ENCODE data around the gene KL. TPM values are rescaled to one million over a fixed set of nuclear protein-coding genes. Genes with fewer than 3 reads are reported as not detected.

KL gene
- total RNA-seq, 1 experiment from 2014 or later = 0.28 TPM

- ChIA-PET POLR2A (no interaction called here), CTCF (no interaction called here)
- H3K36me3 ChIP-seq (ENCODE audit: control insufficient read depth, insufficient read depth, low read length) = no peaks in the 10 kb centered on the region
- no peak overlapping the region for H3K27ac ChIP-seq (ENCODE audit: low read length)
- H3K4me1 ChIP-seq (ENCODE audit: control insufficient read depth, insufficient read depth, low read length) = no peaks in the 10 kb centered on the region; the same call in 1 of the 2 replicates
- in situ Hi-C loops (cut with HindIII; ENCODE audit: low pct_unique_long_range_greater_than_20kb, low sequenced_read_pairs) = no loop called here
- H3K4me3 ChIP-seq (ENCODE audit: low read depth in 2 of 2, low read length in 2 of 2) = no peak overlapping the region
- no peaks in the 10 kb centered on the region for H3K27me3 ChIP-seq (ENCODE audit: control insufficient read depth, insufficient read depth, low read length)
- DNase-seq (ENCODE audit: low read depth, low spot score) = no peak
- intact Hi-C loops (cut with micrococcal nuclease; ENCODE audit: unreplicated experiment) = no loop called here
- no peaks in the 10 kb centered on the region for H3K9me3 ChIP-seq (ENCODE audit: control insufficient read depth, insufficient read depth, low read depth, low read length)
- no TSS peak for BruUV-seq (replicated peaks)
- TF ChIP-seq SIN3A (IDR thresholded peaks at IDR 0.05; ENCODE audit: borderline replicate concordance, insufficient read depth, low read depth, low read length) = no peak
- TF ChIP-seq, protein P1, sequence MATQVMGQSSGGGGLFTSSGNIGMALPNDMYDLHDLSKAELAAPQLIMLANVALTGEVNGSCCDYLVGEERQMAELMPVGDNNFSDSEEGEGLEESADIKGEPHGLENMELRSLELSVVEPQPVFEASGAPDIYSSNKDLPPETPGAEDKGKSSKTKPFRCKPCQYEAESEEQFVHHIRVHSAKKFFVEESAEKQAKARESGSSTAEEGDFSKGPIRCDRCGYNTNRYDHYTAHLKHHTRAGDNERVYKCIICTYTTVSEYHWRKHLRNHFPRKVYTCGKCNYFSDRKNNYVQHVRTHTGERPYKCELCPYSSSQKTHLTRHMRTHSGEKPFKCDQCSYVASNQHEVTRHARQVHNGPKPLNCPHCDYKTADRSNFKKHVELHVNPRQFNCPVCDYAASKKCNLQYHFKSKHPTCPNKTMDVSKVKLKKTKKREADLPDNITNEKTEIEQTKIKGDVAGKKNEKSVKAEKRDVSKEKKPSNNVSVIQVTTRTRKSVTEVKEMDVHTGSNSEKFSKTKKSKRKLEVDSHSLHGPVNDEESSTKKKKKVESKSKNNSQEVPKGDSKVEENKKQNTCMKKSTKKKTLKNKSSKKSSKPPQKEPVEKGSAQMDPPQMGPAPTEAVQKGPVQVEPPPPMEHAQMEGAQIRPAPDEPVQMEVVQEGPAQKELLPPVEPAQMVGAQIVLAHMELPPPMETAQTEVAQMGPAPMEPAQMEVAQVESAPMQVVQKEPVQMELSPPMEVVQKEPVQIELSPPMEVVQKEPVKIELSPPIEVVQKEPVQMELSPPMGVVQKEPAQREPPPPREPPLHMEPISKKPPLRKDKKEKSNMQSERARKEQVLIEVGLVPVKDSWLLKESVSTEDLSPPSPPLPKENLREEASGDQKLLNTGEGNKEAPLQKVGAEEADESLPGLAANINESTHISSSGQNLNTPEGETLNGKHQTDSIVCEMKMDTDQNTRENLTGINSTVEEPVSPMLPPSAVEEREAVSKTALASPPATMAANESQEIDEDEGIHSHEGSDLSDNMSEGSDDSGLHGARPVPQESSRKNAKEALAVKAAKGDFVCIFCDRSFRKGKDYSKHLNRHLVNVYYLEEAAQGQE (IDR thresholded peaks at IDR 0.05; ENCODE audit: insufficient read depth in 1 of 2, low read depth in 2 of 2, low read length in 1 of 2) = no peak
- TF ChIP-seq, protein P2, sequence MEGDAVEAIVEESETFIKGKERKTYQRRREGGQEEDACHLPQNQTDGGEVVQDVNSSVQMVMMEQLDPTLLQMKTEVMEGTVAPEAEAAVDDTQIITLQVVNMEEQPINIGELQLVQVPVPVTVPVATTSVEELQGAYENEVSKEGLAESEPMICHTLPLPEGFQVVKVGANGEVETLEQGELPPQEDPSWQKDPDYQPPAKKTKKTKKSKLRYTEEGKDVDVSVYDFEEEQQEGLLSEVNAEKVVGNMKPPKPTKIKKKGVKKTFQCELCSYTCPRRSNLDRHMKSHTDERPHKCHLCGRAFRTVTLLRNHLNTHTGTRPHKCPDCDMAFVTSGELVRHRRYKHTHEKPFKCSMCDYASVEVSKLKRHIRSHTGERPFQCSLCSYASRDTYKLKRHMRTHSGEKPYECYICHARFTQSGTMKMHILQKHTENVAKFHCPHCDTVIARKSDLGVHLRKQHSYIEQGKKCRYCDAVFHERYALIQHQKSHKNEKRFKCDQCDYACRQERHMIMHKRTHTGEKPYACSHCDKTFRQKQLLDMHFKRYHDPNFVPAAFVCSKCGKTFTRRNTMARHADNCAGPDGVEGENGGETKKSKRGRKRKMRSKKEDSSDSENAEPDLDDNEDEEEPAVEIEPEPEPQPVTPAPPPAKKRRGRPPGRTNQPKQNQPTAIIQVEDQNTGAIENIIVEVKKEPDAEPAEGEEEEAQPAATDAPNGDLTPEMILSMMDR (IDR thresholded peaks at IDR 0.05) = no peak
- no peak for TF ChIP-seq POLR2AphosphoS5 (IDR thresholded peaks at IDR 0.05; ENCODE audit: low read depth, low read length)
- TF ChIP-seq TCF7L2 (IDR thresholded peaks at IDR 0.05; ENCODE audit: low read depth, low read length) = no peak
- ATAC-seq = no peak
Measured at GRCh38 chr13:33050161-33050560, 33.9 kb downstream of the KL start.

DNA sequence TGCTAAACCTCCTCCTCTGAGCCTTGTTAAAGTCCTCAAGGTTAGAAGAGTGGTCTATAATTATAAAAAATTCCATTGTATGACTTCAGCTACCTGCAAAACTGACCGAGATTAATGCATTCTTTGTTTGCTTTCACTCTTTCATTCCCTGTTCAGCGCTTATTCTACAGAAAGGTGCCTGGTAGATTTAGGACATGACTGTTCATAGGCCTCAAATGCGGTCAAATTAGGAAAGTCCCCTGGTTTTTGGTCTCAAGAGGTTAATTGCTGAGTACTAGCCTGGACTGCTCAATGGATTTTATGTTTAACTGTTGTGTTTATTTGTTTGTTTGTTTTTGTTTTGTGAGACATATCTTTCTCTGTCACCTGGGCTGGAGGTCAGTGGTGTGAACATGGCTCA, 35.4 kb downstream of the KL start:
- intact Hi-C loops (cut with micrococcal nuclease; ENCODE audit: unreplicated experiment) = no loop called here

More for the DNA sequence above, 35.4 kb downstream of the KL start:
- no peak for DNase-seq (ENCODE audit: low read depth, low spot score)
- H3K27ac ChIP-seq (ENCODE audit: low read length) = no peak overlapping the region; the same call in 1 of the 2 replicates
- H3K36me3 ChIP-seq (ENCODE audit: control insufficient read depth, insufficient read depth, low read length) = no peaks in the 10 kb centered on the region
- in situ Hi-C loops (cut with HindIII; ENCODE audit: low pct_unique_long_range_greater_than_20kb, low sequenced_read_pairs) = no loop called here
- no peaks in the 10 kb centered on the region for H3K27me3 ChIP-seq (ENCODE audit: control insufficient read depth, insufficient read depth, low read length)
- no peak for ATAC-seq
- ChIA-PET POLR2A (no interaction called here), CTCF (no interaction called here)
- TF ChIP-seq, protein P2 (IDR thresholded peaks at IDR 0.05) = no peak
- TF ChIP-seq, protein P1 (IDR thresholded peaks at IDR 0.05; ENCODE audit: insufficient read depth in 1 of 2, low read depth in 2 of 2, low read length in 1 of 2) = no peak
- TF ChIP-seq POLR2AphosphoS5 (IDR thresholded peaks at IDR 0.05; ENCODE audit: low read depth, low read length) = no peak
- H3K9me3 ChIP-seq (ENCODE audit: control insufficient read depth, insufficient read depth, low read depth, low read length) = no peaks in the 10 kb centered on the region
- no peak overlapping the region for H3K4me3 ChIP-seq (ENCODE audit: low read depth in 2 of 2, low read length in 2 of 2)
- no peaks in the 10 kb centered on the region for H3K4me1 ChIP-seq (ENCODE audit: control insufficient read depth, insufficient read depth, low read length)
- BruUV-seq (replicated peaks) = no TSS peak

Data from Panc1 (cell line).